ENCODE results near the gene IQCE. TPM values are rescaled to one million over a fixed set of nuclear protein-coding genes. Genes with fewer than 3 reads are reported as not detected.

Gene IQCE
- total RNA-seq, 1 experiment from 2014 or later: 44.8 TPM

DNA sequence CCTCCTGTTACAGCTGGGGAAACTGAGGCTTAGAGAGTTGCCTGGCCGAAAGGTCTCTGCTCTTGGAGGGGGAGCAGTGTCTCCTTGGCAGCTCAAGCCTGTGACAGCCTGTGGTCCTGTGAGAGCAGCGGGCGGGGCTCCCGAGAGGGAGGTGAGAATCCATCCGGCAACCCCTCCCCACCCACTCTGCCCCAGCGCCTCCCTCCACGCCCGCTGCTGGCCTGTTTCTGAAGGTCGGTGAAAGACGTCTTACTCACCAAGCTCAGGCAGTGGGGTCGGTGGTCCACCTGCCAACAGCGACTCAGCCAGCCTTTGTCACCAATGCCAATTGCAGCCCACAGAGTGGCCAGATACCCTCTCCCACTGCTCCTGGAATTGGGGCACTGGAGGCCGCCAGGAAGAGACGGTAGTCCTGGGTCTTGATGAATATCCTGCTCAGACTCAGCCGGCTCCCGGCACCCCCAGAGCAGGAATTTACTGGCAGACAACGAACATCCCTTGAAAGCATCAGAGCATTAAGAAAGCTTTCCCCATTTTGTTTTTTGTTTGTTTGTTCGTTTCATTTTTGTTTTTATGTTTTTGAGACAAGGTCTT is 65.6 kb downstream of the IQCE start:
- DNase-seq (ENCODE audit: low read depth, low spot score): no peak
- POLR2A ChIA-PET: no interaction called here
- in situ Hi-C loops (cut with HindIII; ENCODE audit: low pct_unique_long_range_greater_than_20kb, low sequenced_read_pairs): no loop called here

DNA sequence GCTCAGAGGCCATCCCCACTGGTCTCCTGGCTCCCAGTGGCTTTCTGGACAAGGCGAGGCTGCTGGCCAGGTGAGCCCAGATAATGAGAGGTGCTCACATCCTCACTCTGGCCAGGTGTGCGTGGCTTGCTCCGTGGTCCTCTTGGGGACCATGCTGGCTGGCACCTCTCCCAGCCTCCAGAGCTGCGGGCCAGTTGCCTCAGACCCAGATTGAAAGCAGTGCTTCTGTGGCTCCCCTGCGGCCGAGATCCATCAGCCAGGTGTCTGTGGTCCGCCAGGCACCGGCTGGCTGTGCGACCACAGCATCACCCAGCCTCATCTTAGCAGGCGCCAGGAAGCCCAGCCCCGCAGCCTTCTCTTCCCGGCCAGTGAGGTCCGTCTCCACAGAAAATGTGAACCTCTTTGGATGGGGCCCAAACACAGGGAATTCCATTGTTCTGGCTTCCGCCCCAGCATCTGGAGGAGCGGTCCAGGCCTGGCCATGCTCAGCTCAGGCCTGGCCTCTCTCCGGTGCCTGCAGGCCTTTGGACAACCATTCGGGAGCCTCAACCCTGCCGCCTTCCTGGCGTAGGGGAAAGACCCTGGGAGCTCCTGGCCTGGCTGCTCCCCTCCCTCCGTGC is 67.8 kb downstream of the IQCE start:
- Histone ChIP-seq H3K4me3 (ENCODE audit: low read depth in 2 of 2, low read length in 2 of 2) (no peak overlapping the region), H3K9me3 (ENCODE audit: control insufficient read depth, insufficient read depth, low read depth, low read length) (no peaks in the 10 kb centered on the region), H3K27ac (ENCODE audit: low read length) (no peak overlapping the region), H3K36me3 (ENCODE audit: control insufficient read depth, insufficient read depth, low read length) (no peaks in the 10 kb centered on the region), H3K4me1 (ENCODE audit: control insufficient read depth, insufficient read depth, low read length) (peaks cover 16% of the 10 kb centered on the region; the same call in 1 of the 2 replicates), H3K27me3 (ENCODE audit: control insufficient read depth, insufficient read depth, low read length) (no peaks in the 10 kb centered on the region)
- no peak for ATAC-seq
- CTCF ChIA-PET: interaction anchor here (0.7 kb wide), 1 partner anchor 21 kb away, joined by 8 read pairs; no protein-coding TSS in a partner anchor
- intact Hi-C loops (cut with micrococcal nuclease; ENCODE audit: unreplicated experiment): no loop called here
- POLR2A ChIA-PET: no interaction called here
- no peak for DNase-seq (ENCODE audit: low read depth, low spot score)
- no TSS peak for BruUV-seq (replicated peaks)
- no peak for TF ChIP-seq TCF7L2 (IDR thresholded peaks at IDR 0.05; ENCODE audit: low read depth, low read length)
- no peak for TF ChIP-seq POLR2AphosphoS5 (IDR thresholded peaks at IDR 0.05; ENCODE audit: low read depth, low read length)
- TF ChIP-seq REST (IDR thresholded peaks at IDR 0.05; ENCODE audit: insufficient read depth in 1 of 2, low read depth in 2 of 2, low read length in 1 of 2): no peak
- no peak for TF ChIP-seq CTCF (IDR thresholded peaks at IDR 0.05)
- TF ChIP-seq SIN3A (IDR thresholded peaks at IDR 0.05; ENCODE audit: borderline replicate concordance, insufficient read depth, low read depth, low read length): no peak
- in situ Hi-C loops (cut with HindIII; ENCODE audit: low pct_unique_long_range_greater_than_20kb, low sequenced_read_pairs): no loop called here

More for the DNA sequence above, 65.6 kb downstream of the IQCE start:
- H3K4me1 ChIP-seq (ENCODE audit: control insufficient read depth, insufficient read depth, low read length): peaks cover 18% of the 10 kb centered on the region
- no peaks in the 10 kb centered on the region for H3K27me3 ChIP-seq (ENCODE audit: control insufficient read depth, insufficient read depth, low read length)
- TF ChIP-seq POLR2AphosphoS5 (IDR thresholded peaks at IDR 0.05; ENCODE audit: low read depth, low read length) (no peak), CTCF (IDR thresholded peaks at IDR 0.05) (no peak), REST (IDR thresholded peaks at IDR 0.05; ENCODE audit: insufficient read depth in 1 of 2, low read depth in 2 of 2, low read length in 1 of 2) (no peak), SIN3A (IDR thresholded peaks at IDR 0.05; ENCODE audit: borderline replicate concordance, insufficient read depth, low read depth, low read length) (no peak)
- no peaks in the 10 kb centered on the region for H3K9me3 ChIP-seq (ENCODE audit: control insufficient read depth, insufficient read depth, low read depth, low read length)
- no peaks in the 10 kb centered on the region for H3K36me3 ChIP-seq (ENCODE audit: control insufficient read depth, insufficient read depth, low read length)
- no peak for ATAC-seq
- H3K4me3 ChIP-seq (ENCODE audit: low read depth in 2 of 2, low read length in 2 of 2): no peak overlapping the region
- intact Hi-C loops (cut with micrococcal nuclease; ENCODE audit: unreplicated experiment): no loop called here
- no TSS peak for BruUV-seq (replicated peaks)
- no peak overlapping the region for H3K27ac ChIP-seq (ENCODE audit: low read length)
- CTCF ChIA-PET: no interaction called here
